K562 (cell line): ENCODE data around the gene CREG1. TPM values are rescaled to one million over a fixed set of nuclear protein-coding genes. Genes with fewer than 3 reads are reported as not detected.

Source experiments
- ATAC-seq: fragments of 200-7000 bp; cut with Tn5 transposase; 3 replicates; pipeline ENCODE4 v1.9.1; 2020; ENCODE audit warnings: moderate library complexity
- BruUV-seq: library from RNA; stranded (reverse); fragments of 400-500 nt; replicated peaks from 2 replicates; lab custom pipeline; 2021; lab: Mats Ljungman, UMichigan
- CTCF ChIA-PET: fragments of 300-600 bp; formaldehyde crosslinking; extraction: SDS; loops from one replicate; lab custom pipeline; 2021; ENCODE audit warnings: low intra/inter-chr PET ratio; lab: Yijun Ruan, JAX
- POLR2A ChIA-PET: fragments of 300-600, 350-650 bp; sonication (Branson Sonifier 250); formaldehyde crosslinking; extraction: SDS; loops from one replicate; lab custom pipeline; 2021; ENCODE audit warnings: antibody characterized with exemption, inconsistent platforms; lab: Yijun Ruan, JAX
- DNase-seq, 4 experiments: peaks; one replicate each; pipeline versions ENCODE4 v3.0.0 to v3.0.0-alpha.2; 2011 to 2018; ENCODE audit warnings: low spot score in 3 of 4, mixed read lengths in 3 of 4; ENCODE audit errors: extremely low read depth in 1 of 4
- FAIRE-seq: peaks from 2 replicates; lab custom pipeline; 2011; peaks lifted over from hg19 to GRCh38; lab: Jason Lieb, UNC
- H2AFZ ChIP-seq: 2 replicates; pipeline ENCODE4 v1.6.0; 2011; ENCODE audit warnings: low read depth, low read length, control low read depth, inconsistent platforms
- H3K27ac ChIP-seq: fragments of 200-600 bp; 3 replicates; pipeline ENCODE4 v1.8.0; 2011; ENCODE audit warnings: low read depth, mild to moderate bottlenecking, control low read depth, inconsistent platforms, low read length, moderate library complexity, mixed read lengths; ENCODE audit errors: extremely low read depth
- H3K27me3 ChIP-seq, 2 experiments: fragments of 300-600 bp in 1 of 2; 2 replicates in 1 of 2; 3 replicates in 1 of 2; pipeline versions ENCODE4 v1.6.0 to v1.8.0; 2011; ENCODE audit warnings: inconsistent platforms in 2 of 2, low read length in 2 of 2, mild to moderate bottlenecking in 1 of 2, mixed read lengths in 1 of 2, moderate library complexity in 1 of 2; ENCODE audit not compliant: control insufficient read depth in 2 of 2, insufficient read depth in 2 of 2
- H3K36me3 ChIP-seq: fragments of 300-600 bp; 3 replicates; pipeline ENCODE4 v1.8.0; 2011; ENCODE audit warnings: mild to moderate bottlenecking, low read length, inconsistent platforms; ENCODE audit not compliant: control insufficient read depth, insufficient read depth
- H3K4me1 ChIP-seq, 2 experiments: fragments of 200-600 bp in 1 of 2; replicated peaks in 1 of 2; 2 replicates in 1 of 2; 3 replicates in 1 of 2; pipeline versions ENCODE4 v1.5.1 to v1.8.0; 2011; ENCODE audit warnings: inconsistent platforms in 2 of 2, low read length in 2 of 2, mild to moderate bottlenecking in 1 of 2, mixed read lengths in 1 of 2, moderate library complexity in 1 of 2; ENCODE audit not compliant: control insufficient read depth in 2 of 2, insufficient read depth in 2 of 2
- H3K4me2 ChIP-seq: 2 replicates; pipeline ENCODE4 v1.6.1; 2011; ENCODE audit warnings: low read length, control low read depth, inconsistent platforms, mixed read lengths; ENCODE audit not compliant: insufficient read depth
- H3K4me3 ChIP-seq: fragments of 200-600 bp; sonication (generic), shearing (Covaris generic); 2 replicates; pipeline ENCODE4 v1.5.1; 2016; ENCODE audit warnings: control low read depth, inconsistent platforms
- H3K79me2 ChIP-seq: fragments of 200-600 bp; 3 replicates; pipeline ENCODE4 v1.8.0; 2011; ENCODE audit warnings: low read length, inconsistent platforms; ENCODE audit not compliant: control insufficient read depth, insufficient read depth
- H3K9ac ChIP-seq, 2 experiments: 2 replicates each; pipeline versions ENCODE4 v1.6.0 to v1.6.1; 2011; ENCODE audit warnings: low read depth in 2 of 2, low read length in 2 of 2, control low read depth in 1 of 2, inconsistent platforms in 1 of 2, mild to moderate bottlenecking in 1 of 2, mixed read lengths in 1 of 2; ENCODE audit not compliant: insufficient read depth in 1 of 2
- H3K9me1 ChIP-seq: one replicate; pipeline ENCODE4 v1.6.0; 2011; ENCODE audit warnings: inconsistent platforms, mild to moderate bottlenecking, low read length, moderate library complexity; ENCODE audit not compliant: control insufficient read depth, insufficient read depth
- H3K9me3 ChIP-seq: replicated peaks from 2 replicates; pipeline ENCODE4 v1.5.1; 2011; ENCODE audit warnings: low read depth, low read length, inconsistent platforms; ENCODE audit not compliant: control insufficient read depth, insufficient read depth
- H4K20me1 ChIP-seq: replicated peaks from 2 replicates; pipeline ENCODE4 v1.6.1; 2011; ENCODE audit warnings: low read length, inconsistent platforms, mixed read lengths; ENCODE audit not compliant: control insufficient read depth, insufficient read depth
- CBX2 ChIP-seq: fragments of 200-600 bp; sonication (generic); IDR thresholded peaks from one replicate; pipeline ENCODE4 v1.6.1; 2012; ENCODE audit warnings: mild to moderate bottlenecking, low read length, inconsistent platforms; ENCODE audit not compliant: insufficient read depth, poor library complexity, severe bottlenecking
- CREB1 ChIP-seq, 2 experiments: sonication (generic) in 1 of 2; formaldehyde crosslinking in 1 of 2; IDR thresholded peaks; 2 replicates each; pipeline versions ENCODE4 v1.6.1 to v1.8.0; 2012 to 2022; ENCODE audit warnings: inconsistent platforms in 1 of 2, mild to moderate bottlenecking in 1 of 2, missing genetic modification reagents in 1 of 2, moderate library complexity in 1 of 2
- ETS2 ChIP-seq: IDR thresholded peaks from 2 replicates; pipeline ENCODE4 v1.6.1; 2016; ENCODE audit warnings: borderline replicate concordance, missing genetic modification characterization, mild to moderate bottlenecking, moderate library complexity, missing compliant biosample characterization; ENCODE audit not compliant: poor library complexity, severe bottlenecking
- ETV1 ChIP-seq: fragments of 450-650 bp; conservative IDR thresholded peaks from 2 replicates; pipeline ENCODE4 v1.6.1; 2016; ENCODE audit warnings: missing genetic modification characterization, control low read depth, low read depth, missing compliant biosample characterization
- HLTF ChIP-seq: fragments of 450-650 bp; IDR thresholded peaks from 2 replicates; pipeline ENCODE4 v1.6.1; 2016
- MAFG ChIP-seq: fragments of 450-650 bp; conservative IDR thresholded peaks from 2 replicates; pipeline ENCODE4 v1.6.1; 2016; ENCODE audit warnings: missing genetic modification characterization, missing compliant biosample characterization
- MCM2 ChIP-seq: fragments of 450-650 bp; IDR thresholded peaks from 2 replicates; pipeline ENCODE4 v1.6.1; 2017; ENCODE audit warnings: low read depth, mild to moderate bottlenecking
- MCM7 ChIP-seq, 2 experiments: fragments of 450-650 bp; IDR thresholded peaks; 2 replicates each; pipeline ENCODE4 v1.6.1; 2016 to 2018
- MECOM ChIP-seq: fragments of 250-450 bp; sonication (Bioruptor Pico); IDR thresholded peaks from 2 replicates; pipeline ENCODE4 v1.8.0; 2022; ENCODE audit warnings: inconsistent platforms
- PPARD ChIP-seq: fragments of 250-450 bp; sonication (Bioruptor Pico); IDR thresholded peaks from 2 replicates; pipeline ENCODE4 v1.8.0; 2022; ENCODE audit warnings: inconsistent platforms, mild to moderate bottlenecking, moderate library complexity
- PTTG1 ChIP-seq: fragments of 450-650 bp; IDR thresholded peaks from 2 replicates; pipeline ENCODE4 v1.6.1; 2016; ENCODE audit warnings: low read depth, mild to moderate bottlenecking, missing genetic modification characterization, missing compliant biosample characterization
- SMAD4 ChIP-seq: fragments of 250-450 bp; sonication (Bioruptor Pico); conservative IDR thresholded peaks from 2 replicates; pipeline ENCODE4 v1.8.0; 2021; ENCODE audit warnings: inconsistent platforms, mild to moderate bottlenecking, moderate library complexity
- ZNF121 ChIP-seq: sonication (generic); formaldehyde crosslinking; conservative IDR thresholded peaks from 2 replicates; pipeline ENCODE4 v1.8.0; 2022; ENCODE audit warnings: missing genetic modification reagents
- ZNF217 ChIP-seq: sonication (generic); formaldehyde crosslinking; IDR thresholded peaks from 2 replicates; pipeline ENCODE4 v1.8.0; 2022; ENCODE audit warnings: mild to moderate bottlenecking, missing genetic modification reagents
- in situ Hi-C: fragments of 300-500 bp; cut with MboI; formaldehyde crosslinking; loops from 4 replicates; pipeline ENCODE4 v1.15.0; 2018; ENCODE audit warnings: inconsistent platforms, mixed read lengths
- intact Hi-C: fragments of 100-400 bp; cut with micrococcal nuclease; formaldehyde crosslinking; loops from 2 replicates; pipeline ENCODE4 v1.14.2; 2022
- polyA plus RNA-seq, 8 experiments: library from polyadenylated mRNA; depleted of rRNA in 4 of 8; stranded (reverse) in 5 of 8; unstranded in 3 of 8; fragments of >200 nt; fragmentation: Nextera tagmentation in 2 of 8; fragmentation: Illumina TruSeq in 1 of 8; extraction: Ambion mirVana in 2 of 8; extraction: Trizol in 1 of 8; gene quantifications; 2 replicates each; pipeline versions ENCODE4 v1.2.1 to v1.2.3, GENCODE V29; 2011 to 2014; ENCODE audit warnings: inconsistent platforms in 1 of 8, missing spikeins in 1 of 8
- total RNA-seq, 7 experiments: library from RNA; depleted of rRNA in 6 of 7; stranded (reverse); fragments of >200 nt in 6 of 7; fragmentation: Illumina TruSeq in 2 of 7; extraction: Trizol in 2 of 7; gene quantifications; 2 replicates each; pipeline versions ENCODE4 v1.2.1 to v1.2.3, GENCODE V29; 2011 to 2021; ENCODE audit warnings: low replicate concordance in 1 of 7

The CREG1 gene
- total and polyA plus RNA-seq, 9 of the 15 experiments (the other 6 are each of a cell fraction or from before 2014, with no cell fraction given): 45.7 to 272 (median 161) TPM

GRCh38 chr1:167532964-167533824 lies 20.4 kb downstream of the CREG1 start (continued):
- 0 out of 2 replicates have a peak, but pooled peaks have one; percentile 64 for TF ChIP-seq ZNF217
- TF ChIP-seq MAFG (tag): no peak
- TF ChIP-seq SMAD4 (CRISPR knock-in tag): 0 out of 2 replicates have a peak, but pooled peaks have one; percentile 29
- no peak for TF ChIP-seq MCM7 (IDR thresholded peaks at IDR 0.05)
- no peak for TF ChIP-seq HLTF

GRCh38 chr1:167532375-167532774 lies 21.2 kb downstream of the CREG1 start:
- no peak overlapping the region for H3K9ac ChIP-seq
- H3K27ac ChIP-seq: no peak overlapping the region
- H3K79me2 ChIP-seq: no peaks in the 10 kb centered on the region
- no peaks in the 10 kb centered on the region for H3K36me3 ChIP-seq
- ChIA-PET CTCF (no interaction called here), POLR2A (interaction anchor here (1.2 to 2.4 kb wide), 3 partner anchors 17 to 21 kb away, joined by 3 to 6 read pairs (median 5); partner anchors contain the start of gene CREG1)
- H3K27me3 ChIP-seq: peaks cover 0 to 8% of the 10 kb centered on the region in 2 experiments; a peak in 1 of 5 replicates
- no peak overlapping the region for H3K4me3 ChIP-seq
- intact Hi-C loops: loop anchor here (2.0 to 5.0 kb wide), 4 partner anchors 70 to 466 kb away; no protein-coding TSS in a partner anchor
- no peaks in the 10 kb centered on the region for H3K9me1 ChIP-seq
- no TSS peak for BruUV-seq
- H2AFZ ChIP-seq: no peak overlapping the region
- H3K9me3 ChIP-seq: no peaks in the 10 kb centered on the region
- peaks cover 3% of the 10 kb centered on the region; the same call in 1 of the 2 replicates for H4K20me1 ChIP-seq
- in situ Hi-C loops: loop anchor here (5.0 kb wide), 1 partner anchor 85 kb away; no protein-coding TSS in a partner anchor
- FAIRE-seq: no peak
- TF ChIP-seq ETS2 (no peak), PPARD (CRISPR knock-in tag) (no peak), ZNF121 (no peak), PTTG1 (tag) (no peak), ETV1 (no peak), MECOM (CRISPR knock-in tag) (no peak), CREB1 (IDR thresholded peaks at IDR 0.05) (no peak), CREB1 (CRISPR knock-in tag; IDR thresholded peaks at IDR 0.05) (no peak), MCM2 (no peak), CBX2 (no peak)
- H3K4me1 ChIP-seq: peaks cover 0 to 7% of the 10 kb centered on the region in 2 experiments; a peak in 3 of 5 replicates
- no peak for DNase-seq
- H3K4me2 ChIP-seq: no peak overlapping the region
- no peak for ATAC-seq
